H1 (cell line): ENCODE results near the gene SLITRK5. TPM values are rescaled to one million over a fixed set of nuclear protein-coding genes. Genes with fewer than 3 reads are reported as not detected.

Source experiments
- CBX8 ChIP-seq: fragments of 300-800, 300-1000 bp; sonication (generic); IDR thresholded peaks from 2 replicates; pipeline ENCODE4 v1.7.1; 2016; ENCODE audit warnings: low read depth, low read length, borderline replicate concordance
- CTCF ChIP-seq, 3 experiments: IDR thresholded peaks; 1 replicate in 2 of 3; 2 replicates in 1 of 3; pipeline versions ENCODE4 v1.5.1 to v1.6.1; 2011; ENCODE audit warnings: low read length in 3 of 3, mild to moderate bottlenecking in 3 of 3, inconsistent platforms in 2 of 3, low read depth in 1 of 3, moderate library complexity in 1 of 3; ENCODE audit not compliant: insufficient read depth in 1 of 3; ENCODE audit errors: control extremely low read depth in 1 of 3
- KDM4A ChIP-seq: IDR thresholded peaks from one replicate; pipeline ENCODE4 v1.7.1; 2012; ENCODE audit warnings: low read depth, mild to moderate bottlenecking, moderate library complexity, low read length, inconsistent platforms; ENCODE audit not compliant: severe bottlenecking
- RNF2 ChIP-seq: fragments of 200-900, 300-1000 bp; sonication (generic); IDR thresholded peaks from 2 replicates; pipeline ENCODE4 v1.7.1; 2016; ENCODE audit warnings: borderline replicate concordance, low read depth, mild to moderate bottlenecking, antibody characterized with exemption, low read length; ENCODE audit not compliant: poor library complexity, severe bottlenecking; ENCODE audit errors: missing control alignments
- SP4 ChIP-seq: IDR thresholded peaks from 2 replicates; pipeline ENCODE4 v1.6.1; 2012; ENCODE audit warnings: low read length, inconsistent platforms
- TAF1 ChIP-seq: IDR thresholded peaks from 2 replicates; pipeline ENCODE4 v1.6.1; 2011; ENCODE audit warnings: mild to moderate bottlenecking, low read depth, low read length
- polyA plus RNA-seq, 7 experiments: library from polyadenylated mRNA; depleted of rRNA in 3 of 7; stranded (reverse) in 5 of 7; unstranded in 2 of 7; fragments of >200 nt in 5 of 7; fragments of 200-250 nt in 2 of 7; gene quantifications; 1 replicate in 5 of 7; 2 replicates in 1 of 7; 4 replicates in 1 of 7; pipeline versions ENCODE4 v1.2.1 to v1.2.3, GENCODE V29; 2011 to 2013; ENCODE audit warnings: missing spikeins in 2 of 7, mixed read lengths in 2 of 7
- total RNA-seq: library from RNA; stranded (reverse); fragmentation: NEBNext Ultra II Directional; extraction: Animal tissue kit (Norgen Biotek cat#: 25700); gene quantifications from 2 replicates; pipeline ENCODE4 v1.2.1, GENCODE V29; 2021
- TF ChIP-seq, protein P1 (sequence below): fragments of 300-600 bp; sonication (generic); IDR thresholded peaks from 2 replicates; pipeline ENCODE4 v1.7.1; 2012; ENCODE audit warnings: low read length, moderate library complexity, mild to moderate bottlenecking, inconsistent platforms; ENCODE audit not compliant: insufficient replicate concordance

The SLITRK5 gene
- total and polyA plus RNA-seq, 2 of the 8 experiments (the other 6 are each of a cell fraction or from before 2014, with no cell fraction given), result 0.27 to 1.1 TPM

DNA sequence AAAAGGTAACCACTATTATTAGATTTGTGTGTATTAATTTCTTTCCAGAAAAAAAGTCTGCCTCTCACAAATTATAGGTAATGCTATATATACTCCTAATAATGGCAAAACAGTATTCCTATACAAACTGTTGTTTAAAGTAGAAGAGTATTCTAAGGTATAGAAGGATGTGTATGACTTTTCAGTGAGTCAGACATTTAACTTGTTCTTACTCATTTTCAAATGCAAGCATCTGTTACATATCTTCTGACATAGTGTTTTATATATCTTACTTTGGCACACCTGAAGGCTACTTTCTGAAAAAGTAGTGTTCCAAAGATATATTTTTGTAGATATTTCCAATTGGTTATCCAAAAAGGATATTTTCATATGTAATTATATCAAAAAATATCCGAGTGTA lies 3.5 kb upstream of the SLITRK5 start (continued):
- TF ChIP-seq, protein P1, sequence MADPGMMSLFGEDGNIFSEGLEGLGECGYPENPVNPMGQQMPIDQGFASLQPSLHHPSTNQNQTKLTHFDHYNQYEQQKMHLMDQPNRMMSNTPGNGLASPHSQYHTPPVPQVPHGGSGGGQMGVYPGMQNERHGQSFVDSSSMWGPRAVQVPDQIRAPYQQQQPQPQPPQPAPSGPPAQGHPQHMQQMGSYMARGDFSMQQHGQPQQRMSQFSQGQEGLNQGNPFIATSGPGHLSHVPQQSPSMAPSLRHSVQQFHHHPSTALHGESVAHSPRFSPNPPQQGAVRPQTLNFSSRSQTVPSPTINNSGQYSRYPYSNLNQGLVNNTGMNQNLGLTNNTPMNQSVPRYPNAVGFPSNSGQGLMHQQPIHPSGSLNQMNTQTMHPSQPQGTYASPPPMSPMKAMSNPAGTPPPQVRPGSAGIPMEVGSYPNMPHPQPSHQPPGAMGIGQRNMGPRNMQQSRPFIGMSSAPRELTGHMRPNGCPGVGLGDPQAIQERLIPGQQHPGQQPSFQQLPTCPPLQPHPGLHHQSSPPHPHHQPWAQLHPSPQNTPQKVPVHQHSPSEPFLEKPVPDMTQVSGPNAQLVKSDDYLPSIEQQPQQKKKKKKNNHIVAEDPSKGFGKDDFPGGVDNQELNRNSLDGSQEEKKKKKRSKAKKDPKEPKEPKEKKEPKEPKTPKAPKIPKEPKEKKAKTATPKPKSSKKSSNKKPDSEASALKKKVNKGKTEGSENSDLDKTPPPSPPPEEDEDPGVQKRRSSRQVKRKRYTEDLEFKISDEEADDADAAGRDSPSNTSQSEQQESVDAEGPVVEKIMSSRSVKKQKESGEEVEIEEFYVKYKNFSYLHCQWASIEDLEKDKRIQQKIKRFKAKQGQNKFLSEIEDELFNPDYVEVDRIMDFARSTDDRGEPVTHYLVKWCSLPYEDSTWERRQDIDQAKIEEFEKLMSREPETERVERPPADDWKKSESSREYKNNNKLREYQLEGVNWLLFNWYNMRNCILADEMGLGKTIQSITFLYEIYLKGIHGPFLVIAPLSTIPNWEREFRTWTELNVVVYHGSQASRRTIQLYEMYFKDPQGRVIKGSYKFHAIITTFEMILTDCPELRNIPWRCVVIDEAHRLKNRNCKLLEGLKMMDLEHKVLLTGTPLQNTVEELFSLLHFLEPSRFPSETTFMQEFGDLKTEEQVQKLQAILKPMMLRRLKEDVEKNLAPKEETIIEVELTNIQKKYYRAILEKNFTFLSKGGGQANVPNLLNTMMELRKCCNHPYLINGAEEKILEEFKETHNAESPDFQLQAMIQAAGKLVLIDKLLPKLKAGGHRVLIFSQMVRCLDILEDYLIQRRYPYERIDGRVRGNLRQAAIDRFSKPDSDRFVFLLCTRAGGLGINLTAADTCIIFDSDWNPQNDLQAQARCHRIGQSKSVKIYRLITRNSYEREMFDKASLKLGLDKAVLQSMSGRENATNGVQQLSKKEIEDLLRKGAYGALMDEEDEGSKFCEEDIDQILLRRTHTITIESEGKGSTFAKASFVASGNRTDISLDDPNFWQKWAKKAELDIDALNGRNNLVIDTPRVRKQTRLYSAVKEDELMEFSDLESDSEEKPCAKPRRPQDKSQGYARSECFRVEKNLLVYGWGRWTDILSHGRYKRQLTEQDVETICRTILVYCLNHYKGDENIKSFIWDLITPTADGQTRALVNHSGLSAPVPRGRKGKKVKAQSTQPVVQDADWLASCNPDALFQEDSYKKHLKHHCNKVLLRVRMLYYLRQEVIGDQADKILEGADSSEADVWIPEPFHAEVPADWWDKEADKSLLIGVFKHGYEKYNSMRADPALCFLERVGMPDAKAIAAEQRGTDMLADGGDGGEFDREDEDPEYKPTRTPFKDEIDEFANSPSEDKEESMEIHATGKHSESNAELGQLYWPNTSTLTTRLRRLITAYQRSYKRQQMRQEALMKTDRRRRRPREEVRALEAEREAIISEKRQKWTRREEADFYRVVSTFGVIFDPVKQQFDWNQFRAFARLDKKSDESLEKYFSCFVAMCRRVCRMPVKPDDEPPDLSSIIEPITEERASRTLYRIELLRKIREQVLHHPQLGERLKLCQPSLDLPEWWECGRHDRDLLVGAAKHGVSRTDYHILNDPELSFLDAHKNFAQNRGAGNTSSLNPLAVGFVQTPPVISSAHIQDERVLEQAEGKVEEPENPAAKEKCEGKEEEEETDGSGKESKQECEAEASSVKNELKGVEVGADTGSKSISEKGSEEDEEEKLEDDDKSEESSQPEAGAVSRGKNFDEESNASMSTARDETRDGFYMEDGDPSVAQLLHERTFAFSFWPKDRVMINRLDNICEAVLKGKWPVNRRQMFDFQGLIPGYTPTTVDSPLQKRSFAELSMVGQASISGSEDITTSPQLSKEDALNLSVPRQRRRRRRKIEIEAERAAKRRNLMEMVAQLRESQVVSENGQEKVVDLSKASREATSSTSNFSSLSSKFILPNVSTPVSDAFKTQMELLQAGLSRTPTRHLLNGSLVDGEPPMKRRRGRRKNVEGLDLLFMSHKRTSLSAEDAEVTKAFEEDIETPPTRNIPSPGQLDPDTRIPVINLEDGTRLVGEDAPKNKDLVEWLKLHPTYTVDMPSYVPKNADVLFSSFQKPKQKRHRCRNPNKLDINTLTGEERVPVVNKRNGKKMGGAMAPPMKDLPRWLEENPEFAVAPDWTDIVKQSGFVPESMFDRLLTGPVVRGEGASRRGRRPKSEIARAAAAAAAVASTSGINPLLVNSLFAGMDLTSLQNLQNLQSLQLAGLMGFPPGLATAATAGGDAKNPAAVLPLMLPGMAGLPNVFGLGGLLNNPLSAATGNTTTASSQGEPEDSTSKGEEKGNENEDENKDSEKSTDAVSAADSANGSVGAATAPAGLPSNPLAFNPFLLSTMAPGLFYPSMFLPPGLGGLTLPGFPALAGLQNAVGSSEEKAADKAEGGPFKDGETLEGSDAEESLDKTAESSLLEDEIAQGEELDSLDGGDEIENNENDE, result no peak
- TF ChIP-seq KDM4A (no peak), CTCF (IDR thresholded peaks at IDR 0.05; ENCODE audit: control extremely low read depth in 1 of 3, insufficient read depth in 1 of 3, low read depth in 1 of 3, low read length in 3 of 3) (no peak), SP4 (no peak), RNF2 (no peak), TAF1 (no peak), CBX8 (no peak)
